NCI-H748 (cell line): ENCODE measurements around the gene PBX4.

Experiments
- DNase-seq: peaks from one replicate; lab custom pipeline; 2025; ENCODE audit not compliant: unreplicated experiment; lab: John Stamatoyannopoulos, UW

PBX4 gene

GRCh38 chr19:19527674-19528625 is 90.5 kb downstream of the PBX4 start:
- DNase-seq, result no peak

- no peak for DNase-seq
Observed at GRCh38 chr19:19527371-19527656, 91.2 kb downstream of the PBX4 start.

- DNase-seq, result no peak
Observed at GRCh38 chr19:19526581-19527370, 91.7 kb downstream of the PBX4 start.

- no peak for DNase-seq
Observed at GRCh38 chr19:19525611-19526380, 92.7 kb downstream of the PBX4 start.

GRCh38 chr19:19524053-19524452 is 94.4 kb downstream of the PBX4 start:
- no peak for DNase-seq

- DNase-seq, result no peak
Observed at GRCh38 chr19:19523177-19523576, 95.3 kb downstream of the PBX4 start.

GRCh38 chr19:19520989-19521388 is 97.5 kb downstream of the PBX4 start:
- no peak for DNase-seq

- no peak for DNase-seq
Observed at GRCh38 chr19:19517235-19517619, 101.3 kb downstream of the PBX4 start.

GRCh38 chr19:19515642-19516519 is 102.6 kb downstream of the PBX4 start, which contains the start of gene NDUFA13:
Gene NDUFA13 (plus strand): TSS chr19:19516225. CDS start chr19:19516239, 14 bp downstream.
- DNase-seq, result peak; percentile 91

GRCh38 chr19:19514881-19515641 is 103.4 kb downstream of the PBX4 start, which contains the start of gene TSSK6:
Gene TSSK6 (minus strand): TSS chr19:19515548. CDS start chr19:19515427, 121 bp downstream.
- DNase-seq, result no peak

GRCh38 chr19:19514215-19514657 is 104.3 kb downstream of the PBX4 start:
- DNase-seq, result no peak

GRCh38 chr19:19513682-19514081 is 104.8 kb downstream of the PBX4 start:
- DNase-seq, result no peak
